ENCODE results near the gene LRRN4CL. TPM values are rescaled to one million over a fixed set of nuclear protein-coding genes. Genes with fewer than 3 reads are reported as not detected.
A peak's percentile ranks its signal among the peaks of the same experiment; 100 is the strongest.

LRRN4CL gene
- total and polyA plus RNA-seq, 2 of the 4 experiments (the other 2 are of a cell fraction), result 0.36 to 0.84 TPM

GRCh38 chr11:62652161-62653006 lies 36.9 kb downstream of the LRRN4CL start:
- Histone ChIP-seq H3K27ac (ENCODE audit: insufficient read depth, low read length) (peak overlapping the region; percentile 79), H2BK15ac (ENCODE audit: low read depth, low read length) (no peak overlapping the region), H3K36me3 (ENCODE audit: control insufficient read depth, insufficient read depth, low read length) (peaks cover 24% of the 10 kb centered on the region), H2AK5ac (ENCODE audit: low read depth, low read length) (peak overlapping the region; percentile 62; the same call in 1 of the 2 replicates), H3K9me3 (ENCODE audit: control insufficient read depth, insufficient read depth, low read length) (no peaks in the 10 kb centered on the region), H3K56ac (ENCODE audit: extremely low read depth, insufficient read depth, low read length) (peak overlapping the region; percentile 66; the same call in 1 of the 2 replicates), H2AK9ac (replicated peaks; ENCODE audit: low read depth, low read length, poor library complexity) (peak overlapping the region; percentile 89), H3K23ac (ENCODE audit: low read depth, low read length) (peak overlapping the region; percentile 75), H2BK5ac (ENCODE audit: low read depth, low read length, poor library complexity, severe bottlenecking) (peak overlapping the region; percentile 65), H4K5ac (ENCODE audit: low read depth, low read length) (no peak overlapping the region), H3K9ac (ENCODE audit: low read depth, low read length) (peak overlapping the region; percentile 83), H4K91ac (ENCODE audit: insufficient read depth, low read depth, low read length) (0 out of 2 replicates have a peak overlapping the region, but pooled peaks have one; percentile 48), H4K20me1 (ENCODE audit: insufficient read depth, low read length) (no peaks in the 10 kb centered on the region; the same call in 1 of the 2 replicates), H2BK120ac (ENCODE audit: low read depth, low read length) (no peak overlapping the region), H3K18ac (ENCODE audit: low read depth, low read length) (no peak overlapping the region), H3K9me1 (ENCODE audit: insufficient read depth, low read length) (no peaks in the 10 kb centered on the region), H3K4ac (ENCODE audit: low read depth, low read length) (peak overlapping the region; percentile 83), H2AFZ (replicated peaks; ENCODE audit: low read length, poor library complexity) (peak overlapping the region; percentile 98), H3K4me1 (ENCODE audit: control insufficient read depth, insufficient read depth, low read length) (peaks cover 2% of the 10 kb centered on the region; the same call in 1 of the 2 replicates), H4K8ac (ENCODE audit: low read depth in 2 of 2, low read length in 2 of 2) (peak overlapping the region; percentile 10 to 87), H3K4me3 (ENCODE audit: insufficient read depth, low read depth, low read length) (peak overlapping the region; percentile 66), H2BK20ac (ENCODE audit: low read depth, low read length) (no peak overlapping the region), H3K4me2 (ENCODE audit: low read depth, low read length) (peak overlapping the region; percentile 100), H3K27me3 (ENCODE audit: control insufficient read depth, insufficient read depth, low read length) (no peaks in the 10 kb centered on the region), H3K79me1 (ENCODE audit: low read depth in 1 of 2, low read length in 2 of 2) (peaks cover 6 to 42% of the 10 kb centered on the region in 2 experiments), H3K14ac (replicated peaks; ENCODE audit: low read depth, low read length) (peak overlapping the region; percentile 94)
- dilution Hi-C loops (cut with HindIII; ENCODE audit: low sequenced_read_pairs, unreplicated experiment) (no loop called here), intact Hi-C loops (cut with micrococcal nuclease) (no loop called here), in situ Hi-C loops (cut with MboI; ENCODE audit: low sequenced_read_pairs) (no loop called here)
- CTCF ChIA-PET, result interaction anchor here (1.4 kb wide), 1 partner anchor 13 kb away, joined by 4 read pairs; the partner anchor contains the start of genes C11orf98 and CSKMT
- BruUV-seq (replicated peaks), result no TSS peak
- 0% methylated on average over 7 of the region's 16 CpGs; no CpG with 5 or more reads in 1 of the 2 experiments for WGBS, 2 experiments (ENCODE audit: extremely low coverage in 2 of 2, insufficient read length in 1 of 2)
- POLR2A ChIA-PET (ENCODE audit: unreplicated experiment), result interaction anchor here (0.6 to 1.3 kb wide), 6 partner anchors 13 to 1298 kb away, joined by 3 to 9 read pairs (median 4); partner anchors contain the start of genes C11orf98, CSKMT, LBHD1 and UQCC3
- DNase-seq (no peak), ATAC-seq (ENCODE audit: low read depth) (peak; percentile 2; the same call in 1 of the 2 replicates)
- TF ChIP-seq BHLHE40 (IDR thresholded peaks at IDR 0.05; ENCODE audit: low read depth, low read length) (no peak), MAFK (IDR thresholded peaks at IDR 0.05; ENCODE audit: low read depth, low read length) (no peak), RCOR1 (IDR thresholded peaks at IDR 0.05; ENCODE audit: insufficient replicate concordance, low read length) (no peak), NFE2L2 (IDR thresholded peaks at IDR 0.05; ENCODE audit: low read depth, low read length) (no peak), MXI1 (IDR thresholded peaks at IDR 0.05; ENCODE audit: borderline replicate concordance, low read depth, low read length) (no peak), SMC3 (IDR thresholded peaks at IDR 0.05; ENCODE audit: low read depth, low read length) (no peak), CHD1 (IDR thresholded peaks at IDR 0.05; ENCODE audit: low read depth, low read length) (no peak), RAD21 (IDR thresholded peaks at IDR 0.05; ENCODE audit: low read length) (no peak), CEBPB (IDR thresholded peaks at IDR 0.05; ENCODE audit: low read depth, low read length) (no peak), USF2 (IDR thresholded peaks at IDR 0.05; ENCODE audit: low read depth, low read length) (no peak), MAZ (IDR thresholded peaks at IDR 0.05; ENCODE audit: borderline replicate concordance, low read depth, low read length) (no peak)
- TF ChIP-seq, protein P1, sequence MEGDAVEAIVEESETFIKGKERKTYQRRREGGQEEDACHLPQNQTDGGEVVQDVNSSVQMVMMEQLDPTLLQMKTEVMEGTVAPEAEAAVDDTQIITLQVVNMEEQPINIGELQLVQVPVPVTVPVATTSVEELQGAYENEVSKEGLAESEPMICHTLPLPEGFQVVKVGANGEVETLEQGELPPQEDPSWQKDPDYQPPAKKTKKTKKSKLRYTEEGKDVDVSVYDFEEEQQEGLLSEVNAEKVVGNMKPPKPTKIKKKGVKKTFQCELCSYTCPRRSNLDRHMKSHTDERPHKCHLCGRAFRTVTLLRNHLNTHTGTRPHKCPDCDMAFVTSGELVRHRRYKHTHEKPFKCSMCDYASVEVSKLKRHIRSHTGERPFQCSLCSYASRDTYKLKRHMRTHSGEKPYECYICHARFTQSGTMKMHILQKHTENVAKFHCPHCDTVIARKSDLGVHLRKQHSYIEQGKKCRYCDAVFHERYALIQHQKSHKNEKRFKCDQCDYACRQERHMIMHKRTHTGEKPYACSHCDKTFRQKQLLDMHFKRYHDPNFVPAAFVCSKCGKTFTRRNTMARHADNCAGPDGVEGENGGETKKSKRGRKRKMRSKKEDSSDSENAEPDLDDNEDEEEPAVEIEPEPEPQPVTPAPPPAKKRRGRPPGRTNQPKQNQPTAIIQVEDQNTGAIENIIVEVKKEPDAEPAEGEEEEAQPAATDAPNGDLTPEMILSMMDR (conservative IDR thresholded peaks at IDR 0.05; ENCODE audit: low read depth, low read length), result no peak
- TF ChIP-seq, protein P2, sequence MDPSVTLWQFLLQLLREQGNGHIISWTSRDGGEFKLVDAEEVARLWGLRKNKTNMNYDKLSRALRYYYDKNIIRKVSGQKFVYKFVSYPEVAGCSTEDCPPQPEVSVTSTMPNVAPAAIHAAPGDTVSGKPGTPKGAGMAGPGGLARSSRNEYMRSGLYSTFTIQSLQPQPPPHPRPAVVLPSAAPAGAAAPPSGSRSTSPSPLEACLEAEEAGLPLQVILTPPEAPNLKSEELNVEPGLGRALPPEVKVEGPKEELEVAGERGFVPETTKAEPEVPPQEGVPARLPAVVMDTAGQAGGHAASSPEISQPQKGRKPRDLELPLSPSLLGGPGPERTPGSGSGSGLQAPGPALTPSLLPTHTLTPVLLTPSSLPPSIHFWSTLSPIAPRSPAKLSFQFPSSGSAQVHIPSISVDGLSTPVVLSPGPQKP (IDR thresholded peaks at IDR 0.05; ENCODE audit: borderline replicate concordance, low read depth, low read length), result no peak
